ENCODE results near the gene SLC38A4.

- TF ChIP-seq CTCF (IDR thresholded peaks at IDR 0.05) (no peak), POLR2A (IDR thresholded peaks at IDR 0.05) (no peak)
These were observed 13.4 kb upstream of the SLC38A4 start for GRCh38 chr12:46839232-46839631.
